ENCODE results near the gene PLA2G2E.
"Not testable (repeated sequence)": the region's sequence is repeated elsewhere in the genome, so short reads cannot be mapped to it uniquely, and the experiment has no call there.

PLA2G2E gene, protein sequence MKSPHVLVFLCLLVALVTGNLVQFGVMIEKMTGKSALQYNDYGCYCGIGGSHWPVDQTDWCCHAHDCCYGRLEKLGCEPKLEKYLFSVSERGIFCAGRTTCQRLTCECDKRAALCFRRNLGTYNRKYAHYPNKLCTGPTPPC

DNA sequence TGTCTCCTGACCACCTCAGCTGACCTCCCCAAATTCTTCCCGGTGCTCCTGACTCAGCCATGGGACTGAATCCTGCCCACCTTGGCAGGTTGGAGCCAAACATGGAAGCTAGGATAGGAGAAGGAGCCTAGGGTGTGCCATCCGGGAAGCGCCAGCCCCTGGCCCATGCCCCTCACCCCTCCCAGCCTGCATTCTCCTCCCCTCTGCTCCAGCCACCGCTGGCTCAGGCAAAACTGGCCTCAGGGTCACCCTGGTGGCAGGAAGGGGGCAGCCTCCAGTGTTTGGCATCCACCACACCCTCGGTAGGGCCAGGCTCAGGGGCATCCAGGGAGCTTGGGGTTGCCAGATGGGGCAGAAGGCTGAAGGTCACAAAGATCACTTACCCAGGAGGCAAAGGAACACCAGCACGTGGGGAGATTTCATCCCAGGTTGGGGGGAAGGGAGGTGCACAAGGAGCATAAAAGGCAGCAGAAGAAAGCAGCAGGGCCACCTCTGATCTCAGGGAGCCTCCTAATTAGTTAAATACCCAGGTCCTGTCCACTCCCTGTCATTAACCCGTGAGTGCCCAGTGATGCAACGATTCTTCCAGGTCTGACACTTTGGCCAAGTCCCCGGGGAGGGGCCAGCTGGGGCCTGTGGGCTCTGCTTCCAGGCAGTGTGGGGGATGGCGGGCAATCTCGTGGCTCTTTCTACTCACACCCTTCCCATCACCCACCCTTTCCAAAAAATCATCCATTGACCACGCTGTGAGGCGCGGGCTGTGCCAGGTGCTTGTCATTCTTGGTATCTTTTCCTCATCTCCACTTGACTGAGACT, at the start of gene PLA2G2E:
Gene PLA2G2E, minus strand, starts transcription at position 481 of the 816 bp plus-strand sequence. Its CDS starts 58 bp downstream, at position 423.
- no peak for DNase-seq

DNA sequence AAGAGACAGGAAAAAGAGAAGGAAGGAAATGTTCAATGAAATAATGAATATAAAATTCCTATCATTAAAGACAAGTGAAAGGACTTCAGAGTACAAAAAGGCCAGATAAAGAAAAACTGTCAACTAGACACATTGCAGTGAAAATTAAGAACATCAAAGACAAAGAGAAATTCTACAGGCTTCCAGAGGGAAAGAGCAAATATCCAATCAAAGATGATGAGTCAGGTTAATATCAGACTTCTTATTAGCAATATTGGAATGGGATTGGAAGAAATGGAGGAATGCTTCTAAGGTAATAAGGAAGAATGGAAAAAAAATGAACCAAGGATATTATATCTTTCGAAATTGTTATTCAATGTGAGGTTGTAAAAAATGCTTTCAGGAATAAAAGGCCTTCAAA, 48.2 kb upstream of the PLA2G2E start:
- DNase-seq, result no peak

DNA sequence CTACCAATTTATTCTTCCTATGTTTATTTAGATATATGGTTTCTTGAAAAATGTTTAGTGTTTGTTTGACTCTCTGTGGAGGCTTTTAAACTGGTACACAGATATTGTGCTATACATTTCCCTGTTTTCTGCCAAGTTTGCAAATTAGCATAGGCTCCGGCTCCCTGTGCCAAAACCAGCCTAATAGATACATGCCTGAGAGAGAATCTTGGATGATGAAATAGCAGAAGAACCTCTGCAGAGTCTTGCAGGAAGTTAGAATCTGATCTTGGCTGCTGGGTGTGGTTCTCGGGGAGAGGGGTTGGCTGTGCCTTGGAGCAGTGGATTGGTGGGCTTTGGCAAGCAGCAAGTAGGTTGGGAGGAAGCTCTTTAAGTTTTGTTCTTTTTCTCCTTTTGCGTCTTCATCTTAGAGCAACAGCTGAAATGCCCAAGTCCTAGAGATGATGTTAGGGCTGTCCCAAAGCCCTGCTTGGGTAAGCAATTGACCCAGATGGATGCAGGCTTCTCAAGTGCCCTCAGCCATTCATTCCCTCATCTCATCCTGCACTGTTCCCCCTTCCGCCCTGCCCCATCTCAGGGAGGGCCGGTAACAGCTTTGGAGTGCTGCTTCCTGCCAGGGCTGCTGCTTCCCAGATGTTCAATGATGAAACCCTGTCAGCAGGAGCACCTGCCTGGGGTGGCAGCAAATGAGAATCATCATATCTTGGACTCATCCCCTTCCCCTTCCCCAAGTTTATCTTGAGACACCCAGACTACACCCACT, 46.7 kb upstream of the PLA2G2E start:
- no peak for DNase-seq

DNA sequence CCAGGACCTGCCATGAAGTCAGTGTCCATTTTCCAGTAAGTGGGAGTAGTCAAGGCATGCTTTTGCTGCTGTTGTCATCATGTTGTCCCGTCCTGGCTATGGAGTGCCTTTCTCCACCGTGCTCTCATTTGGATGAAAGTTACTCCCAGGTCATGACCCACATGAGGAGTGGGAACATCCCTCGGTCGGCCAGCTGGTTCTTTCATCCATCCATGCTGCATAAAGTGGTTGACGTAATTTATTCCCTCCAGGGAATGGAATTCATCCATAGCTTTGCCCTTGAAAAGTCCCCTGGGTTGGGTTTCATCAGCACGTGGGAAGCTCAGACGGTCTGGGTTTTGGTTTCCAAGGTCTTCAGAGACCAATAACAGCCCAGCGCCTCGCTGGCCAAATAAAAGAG, 44.4 kb upstream of the PLA2G2E start:
- no peak for DNase-seq

DNA sequence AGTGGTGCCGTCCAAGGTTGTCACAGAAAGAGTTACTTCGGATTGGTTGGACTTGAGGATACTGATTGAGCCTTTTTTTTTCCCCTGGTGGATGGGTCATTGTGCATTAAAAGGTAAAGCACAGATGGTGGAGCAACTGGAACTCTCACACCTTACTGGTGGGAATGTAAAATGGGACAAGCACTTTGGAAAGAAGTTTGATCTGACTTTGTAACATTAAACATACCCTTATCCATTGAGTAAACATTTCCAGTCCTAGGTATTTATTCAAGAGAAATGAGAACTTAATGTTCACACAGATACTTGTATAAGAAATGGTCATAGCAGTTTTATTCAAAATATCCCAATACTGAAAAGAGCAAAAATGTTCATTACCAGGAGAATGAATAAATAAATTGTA, 41.1 kb upstream of the PLA2G2E start:
- DNase-seq, result no peak

DNA sequence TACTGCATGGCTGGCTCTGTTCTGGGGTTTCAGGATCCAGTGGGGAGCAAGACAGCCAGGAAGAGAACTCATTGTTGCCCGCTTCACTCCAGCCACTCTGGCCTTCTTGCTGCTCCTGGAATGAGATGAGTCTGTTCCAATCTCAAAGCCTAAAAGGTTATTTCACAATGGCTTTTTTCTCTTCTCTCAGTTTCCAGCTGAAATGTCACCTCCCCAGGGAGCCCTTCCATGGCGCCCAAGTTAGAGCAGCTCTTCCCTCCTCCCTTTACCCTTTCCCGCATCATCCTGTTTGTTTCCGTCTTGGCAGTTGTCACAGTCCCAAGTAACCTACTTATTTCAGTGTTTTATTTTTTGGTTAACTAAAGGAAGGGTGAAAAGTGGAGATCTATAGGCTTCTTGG, 40.2 kb upstream of the PLA2G2E start:
- no peak for DNase-seq

DNA sequence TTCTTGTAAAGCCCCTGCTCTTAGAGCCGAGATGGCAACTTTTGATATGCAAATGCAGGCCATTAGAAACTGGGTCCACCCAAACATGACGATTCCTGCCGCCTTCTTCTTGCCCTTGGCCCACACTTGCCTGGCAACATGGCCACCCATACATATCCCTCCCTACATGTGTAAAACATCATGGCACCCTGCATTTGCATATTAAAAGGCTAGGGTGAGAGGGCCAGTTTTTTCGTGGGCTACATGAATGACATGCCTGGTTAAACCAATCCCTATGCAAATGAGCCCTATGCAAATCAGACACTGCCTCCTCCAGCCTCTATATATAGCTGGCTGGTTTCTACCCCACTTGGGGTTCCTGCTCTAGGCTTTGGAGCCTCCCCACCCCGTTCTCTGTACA, 37.2 kb upstream of the PLA2G2E start:
- DNase-seq, result no peak

DNA sequence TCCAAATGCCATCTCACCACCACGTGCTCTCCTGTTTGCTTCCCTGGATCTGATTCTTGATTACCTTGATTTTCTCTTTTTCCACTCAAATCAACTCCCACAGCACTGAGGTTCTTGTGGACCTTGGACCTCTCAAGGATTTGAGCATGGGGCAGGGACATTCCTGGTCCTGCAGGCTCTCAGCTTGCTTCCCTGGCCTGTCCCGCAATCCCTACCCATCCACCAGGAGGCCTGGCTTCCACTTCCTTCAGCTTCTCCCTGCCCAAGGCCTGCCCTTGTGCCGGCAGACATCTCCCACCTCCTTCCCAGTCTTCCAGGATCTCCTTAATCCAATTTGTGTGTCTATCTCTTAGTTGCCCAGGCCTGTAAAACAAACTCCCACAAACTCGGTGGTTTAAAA, 34.4 kb upstream of the PLA2G2E start:
- DNase-seq, result no peak

DNA sequence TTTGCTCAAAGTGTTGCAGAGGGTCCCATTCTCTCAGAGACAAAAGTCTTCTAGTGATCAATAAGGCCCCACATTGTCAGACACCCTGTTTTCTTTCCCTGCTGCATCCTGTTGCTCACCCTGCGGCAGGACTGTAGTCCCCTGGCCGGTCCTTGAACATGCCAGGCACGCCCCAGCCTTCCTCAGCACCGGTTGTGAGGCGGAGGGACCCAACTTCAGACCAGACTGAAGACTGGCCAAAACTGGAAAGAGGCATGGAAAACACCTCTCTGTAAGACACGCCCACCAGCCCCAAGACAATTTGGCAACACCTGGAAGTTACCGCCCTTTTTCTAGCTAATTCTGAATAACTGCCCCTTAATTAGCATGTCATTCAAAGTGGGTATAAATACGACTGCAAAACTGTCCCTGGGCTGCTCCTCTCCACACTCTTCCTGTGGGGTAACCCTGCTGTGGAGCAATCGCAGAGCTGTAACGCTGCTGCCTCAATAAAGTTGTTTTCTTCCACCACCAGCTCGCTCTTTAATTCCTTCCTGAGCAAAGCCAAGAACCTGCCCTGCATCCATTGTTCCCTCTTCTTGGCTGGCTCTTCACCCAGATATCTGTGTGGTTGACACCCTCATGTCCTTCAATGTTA, 32.2 kb upstream of the PLA2G2E start:
- DNase-seq, result no peak

DNA sequence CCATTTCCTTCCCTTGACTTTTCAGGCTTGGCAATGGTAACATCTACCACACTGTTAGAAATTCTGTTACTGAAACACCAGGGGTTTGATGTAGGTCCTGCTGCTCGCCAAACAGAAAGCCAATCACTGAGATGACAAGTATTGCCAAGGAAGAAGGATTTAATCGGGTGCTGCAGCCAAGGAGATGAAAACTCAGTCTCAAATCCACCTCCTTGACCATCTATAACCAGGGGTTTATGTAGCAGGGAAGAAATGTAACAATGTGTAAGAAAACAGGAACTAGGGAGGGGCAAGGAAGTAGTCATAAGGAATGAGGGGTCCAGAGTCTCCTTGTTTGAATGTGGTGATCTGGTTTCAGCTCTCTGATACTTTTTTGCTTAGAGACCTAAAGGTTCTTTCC, 30.6 kb upstream of the PLA2G2E start:
- DNase-seq, result no peak

DNA sequence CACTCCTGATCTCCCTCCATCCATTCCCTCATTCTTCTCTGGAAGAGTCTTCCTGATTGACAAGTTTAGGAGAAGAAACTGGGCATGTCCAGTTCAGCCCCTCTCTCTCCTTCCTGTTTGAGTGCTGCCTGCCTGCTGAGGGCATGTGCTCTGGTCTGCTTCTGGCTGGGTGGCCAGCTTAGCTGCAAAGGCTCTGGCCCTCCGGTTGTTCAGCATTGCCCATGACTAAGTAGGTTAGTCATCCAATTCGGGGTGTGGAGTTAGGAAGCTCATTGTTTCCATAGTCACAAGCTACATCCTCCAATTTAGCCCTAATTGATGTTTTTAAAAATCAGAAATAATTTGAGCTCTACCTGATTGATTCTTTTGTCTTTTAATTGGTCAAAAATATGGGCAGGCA, 25.6 kb upstream of the PLA2G2E start:
- no peak for DNase-seq

DNA sequence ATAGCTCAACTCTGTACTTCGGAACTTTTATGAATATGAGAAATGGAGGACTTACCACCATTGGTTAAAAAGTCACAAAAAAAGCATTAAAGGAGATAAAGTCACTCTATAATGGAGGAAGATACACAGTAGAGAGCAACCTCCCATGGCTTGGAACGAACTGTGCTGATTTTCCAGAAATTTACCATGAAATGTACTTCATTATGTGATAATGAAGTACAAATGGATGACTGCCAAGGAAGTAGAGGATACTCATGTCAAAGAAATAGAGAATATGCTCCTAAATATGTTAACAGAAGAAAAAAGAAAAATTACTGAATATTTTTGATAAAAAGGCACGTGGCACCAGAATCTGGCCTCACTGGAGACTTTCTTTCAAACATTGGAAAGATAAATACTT, 23.6 kb upstream of the PLA2G2E start:
- no peak for DNase-seq

DNA sequence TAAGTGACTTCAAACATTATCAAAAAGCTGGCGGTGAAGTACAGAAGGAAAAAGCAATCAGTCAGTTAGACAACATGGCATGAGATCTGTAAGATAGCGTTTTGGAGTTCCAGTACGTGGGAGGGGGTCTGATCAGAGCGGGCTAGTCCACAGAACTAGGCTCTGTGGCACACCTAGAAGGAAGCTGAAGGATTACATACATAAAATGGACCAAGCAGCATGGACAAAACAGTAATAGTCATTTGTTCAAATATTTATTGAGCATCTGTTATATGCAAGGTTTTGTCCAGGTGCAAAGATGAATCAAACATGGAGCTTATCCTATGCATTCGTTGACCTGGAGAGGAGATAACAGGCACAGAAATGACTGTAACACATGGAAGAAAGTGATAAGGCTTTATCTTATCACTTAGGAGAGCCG, 22.9 kb upstream of the PLA2G2E start:
- DNase-seq, result no peak

DNA sequence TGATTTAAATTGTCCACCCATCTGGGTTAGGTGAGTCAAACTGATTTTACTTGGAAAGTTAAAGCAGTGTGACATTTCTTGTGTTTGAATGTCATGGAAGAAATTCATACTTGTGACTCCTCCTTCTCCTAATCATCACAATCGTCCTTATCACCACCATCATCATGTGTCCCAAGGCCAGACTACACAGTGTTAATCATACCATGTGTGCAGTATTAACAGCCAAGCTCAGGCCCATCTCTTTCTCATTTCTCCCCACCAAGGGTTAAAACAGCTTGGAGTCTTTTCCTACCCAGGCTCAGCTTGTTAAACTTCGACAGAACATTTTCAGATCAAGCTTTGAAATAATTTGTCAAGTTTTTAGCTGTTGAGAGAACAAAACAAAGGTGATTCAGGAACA, 22.5 kb upstream of the PLA2G2E start:
- no peak for DNase-seq

DNA sequence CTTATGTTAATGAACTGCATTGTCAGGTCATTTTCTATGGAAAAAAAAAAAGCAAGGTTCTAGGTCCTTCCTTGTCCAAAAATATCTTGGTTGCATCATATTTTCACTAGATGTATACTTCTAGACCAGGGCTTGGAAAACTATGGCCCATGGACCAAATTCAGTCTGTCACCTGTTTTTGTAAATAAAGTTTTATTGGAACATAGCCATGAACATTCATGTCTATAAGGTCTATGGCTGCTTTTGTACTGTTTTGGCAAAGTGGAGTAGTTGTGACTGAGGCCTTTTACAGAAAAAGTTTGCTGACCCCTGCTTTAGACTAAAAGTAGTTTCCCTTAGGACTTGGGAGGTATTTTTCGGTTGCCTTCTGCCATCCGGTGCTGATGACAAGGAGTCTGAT, 19.2 kb upstream of the PLA2G2E start:
- DNase-seq, result no peak

DNA sequence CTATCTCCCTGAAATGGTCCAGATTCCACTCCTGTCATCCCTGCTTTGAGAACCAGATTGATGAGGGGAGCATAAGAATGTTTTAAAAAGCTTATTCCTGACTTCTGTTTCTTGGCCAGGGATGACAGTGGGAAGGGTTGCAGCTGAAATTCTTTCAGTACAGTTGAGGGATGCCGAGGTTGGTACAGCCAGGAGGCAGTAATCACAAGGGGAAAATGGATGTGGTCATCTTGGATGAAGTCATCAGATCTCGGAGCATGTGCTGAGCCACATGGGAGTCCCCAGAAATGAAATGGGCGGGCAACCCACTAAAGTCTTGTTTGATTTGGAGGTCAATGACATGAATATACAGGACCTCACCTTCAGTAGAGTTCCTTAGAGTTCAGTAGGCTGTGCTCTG, 18.7 kb upstream of the PLA2G2E start:
- no peak for DNase-seq

DNA sequence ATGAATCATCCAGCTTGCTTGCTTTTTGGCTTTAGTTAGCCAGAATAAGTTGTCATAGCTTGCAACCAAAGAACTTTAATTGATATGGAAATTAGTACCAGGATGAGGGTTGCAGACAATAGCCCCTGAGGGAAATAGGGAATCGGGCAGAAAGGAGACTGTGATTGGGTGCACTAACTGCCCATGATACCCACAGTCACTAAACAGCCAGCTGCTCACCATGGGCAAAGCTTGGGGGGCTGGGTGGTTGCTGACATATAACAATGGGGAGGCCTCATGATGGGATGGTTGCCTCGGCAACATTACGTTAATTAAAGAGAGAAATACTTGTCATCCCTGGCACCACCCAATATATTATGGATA, 17.8 kb upstream of the PLA2G2E start:
- no peak for DNase-seq

DNA sequence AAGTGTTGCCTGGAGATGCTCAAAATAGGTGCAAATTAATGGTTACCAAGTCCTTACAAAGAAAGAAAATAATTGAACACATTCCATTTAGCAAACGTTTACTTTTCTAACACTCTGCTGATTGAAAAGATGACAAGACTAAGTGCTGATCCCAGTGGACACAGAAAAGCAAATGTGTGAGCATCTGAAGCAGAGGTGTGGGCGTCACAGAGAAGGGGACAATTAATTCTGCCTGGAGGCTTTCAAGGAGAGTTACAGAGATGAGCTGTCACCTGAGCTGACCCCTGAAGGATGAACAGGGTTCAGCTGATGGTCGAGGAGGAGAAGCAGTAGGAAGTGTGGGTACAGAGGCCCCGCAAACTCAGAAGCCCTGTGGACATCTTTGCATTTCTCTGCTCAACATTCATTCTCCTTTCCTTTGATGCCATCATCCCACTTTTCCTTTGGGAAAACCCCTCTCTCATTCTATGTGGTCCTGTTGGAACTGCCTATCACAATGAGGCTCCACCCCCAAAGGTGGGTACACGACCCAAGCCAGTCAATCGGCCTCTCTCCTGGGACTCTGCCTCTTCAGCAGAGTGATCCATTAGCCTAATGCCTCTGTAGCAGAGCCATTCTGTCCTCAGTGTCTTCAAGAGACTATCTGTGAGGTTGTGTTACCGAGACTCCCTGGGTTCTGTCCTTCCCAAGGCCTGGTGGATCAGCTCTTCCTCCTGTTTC, 17.2 kb upstream of the PLA2G2E start:
- no peak for DNase-seq

DNA sequence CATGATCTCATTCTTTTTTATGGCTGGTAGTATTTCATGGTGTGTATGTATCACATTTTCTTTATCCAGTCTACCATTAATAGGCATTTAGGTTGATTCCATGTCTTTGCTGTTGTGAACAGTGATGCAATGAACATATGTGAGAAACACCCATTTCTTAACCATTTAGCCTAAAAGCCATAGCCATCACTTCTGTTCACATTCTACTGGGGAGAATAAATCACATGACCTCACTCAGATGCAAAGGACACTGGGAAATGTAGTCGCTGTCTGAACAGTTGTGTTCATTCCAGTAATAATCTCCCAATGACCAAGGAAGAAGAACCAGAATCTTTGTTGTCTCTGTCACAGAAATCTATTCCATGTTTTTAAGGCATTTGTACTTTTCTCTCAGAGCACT, 15.1 kb upstream of the PLA2G2E start:
- no peak for DNase-seq

DNA sequence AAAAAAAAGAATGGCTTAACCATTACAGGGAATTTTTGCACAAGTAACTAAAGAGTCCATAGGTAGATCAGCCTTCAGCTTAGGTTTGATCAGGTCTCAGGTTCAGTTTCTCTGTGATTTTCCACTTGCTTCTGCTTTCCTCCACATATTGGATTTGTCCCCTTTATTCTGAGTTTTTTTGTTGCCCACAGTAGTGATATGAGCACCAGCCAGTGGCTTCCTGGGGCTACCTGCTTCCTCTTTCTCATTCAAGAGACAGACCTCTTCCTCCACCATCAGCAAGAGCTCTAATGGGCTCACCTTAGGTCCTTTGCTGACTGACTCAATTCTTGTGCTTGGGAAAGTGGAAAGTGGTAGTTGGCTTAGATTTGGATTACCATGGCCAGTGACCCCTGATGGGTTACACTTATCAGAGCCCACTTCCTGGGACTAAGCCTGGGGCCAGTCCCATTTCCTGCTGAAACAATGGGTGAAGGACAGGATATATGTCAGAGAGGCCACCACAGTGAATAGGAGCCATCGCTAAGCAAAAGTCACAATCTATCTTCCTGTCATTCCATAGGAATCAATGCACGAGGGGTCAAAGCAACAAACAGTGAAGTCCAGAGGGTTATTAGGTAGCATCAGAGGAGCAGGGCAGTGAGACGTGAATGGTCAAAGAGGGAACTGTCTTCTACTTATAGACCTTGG, 12.8 kb upstream of the PLA2G2E start:
- no peak for DNase-seq

DNA sequence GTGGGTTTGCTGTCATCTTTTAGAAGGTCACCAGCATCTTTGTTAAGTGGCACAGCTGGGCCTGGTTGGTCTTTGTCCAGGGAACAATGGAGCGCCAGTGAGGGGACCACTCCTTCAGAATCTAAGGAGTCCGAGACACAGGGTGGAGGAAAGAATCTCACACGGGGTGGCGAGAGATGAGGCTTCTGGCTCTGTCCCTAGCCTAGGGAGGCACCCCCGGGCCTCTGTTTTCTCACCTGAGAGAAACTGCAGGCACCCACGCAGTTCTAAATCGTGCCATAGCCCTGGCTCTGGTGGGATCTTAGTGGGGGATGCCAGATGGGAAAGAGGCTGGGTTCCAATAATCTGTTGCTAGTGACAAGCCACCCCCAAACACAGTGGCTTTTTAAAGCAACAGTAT, 10.9 kb upstream of the PLA2G2E start:
- no peak for DNase-seq

DNA sequence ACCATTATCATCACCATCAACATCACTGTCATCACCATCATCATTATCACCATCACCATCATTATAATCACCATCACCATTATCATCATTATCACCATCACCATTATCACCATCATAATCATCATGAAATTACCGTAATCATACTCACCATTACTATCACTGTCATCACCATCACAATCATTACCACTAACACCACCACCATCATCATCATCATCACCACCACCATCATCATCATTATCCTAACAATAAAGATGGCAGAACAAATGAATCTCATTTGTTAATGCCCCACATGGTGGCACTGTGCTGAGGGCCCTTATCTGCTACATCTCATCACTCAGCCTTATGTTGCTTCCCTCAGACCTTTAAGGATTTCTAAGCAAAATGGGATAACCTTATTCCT, 9.4 kb upstream of the PLA2G2E start:
- DNase-seq, result no peak

DNA sequence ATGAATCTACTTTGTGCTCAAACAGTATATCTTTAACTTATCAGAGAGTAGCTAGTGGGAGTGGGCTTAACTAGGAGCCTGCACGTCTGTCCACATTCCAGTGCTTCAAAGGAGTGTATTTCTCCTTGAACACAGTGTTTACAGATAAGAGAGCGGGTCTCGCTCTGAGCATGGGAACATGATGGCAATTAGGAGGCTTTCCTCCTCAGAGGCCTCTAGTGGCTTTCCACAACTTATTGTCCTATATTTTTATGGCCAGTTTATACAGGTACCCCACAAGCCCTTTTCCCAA, 3.7 kb upstream of the PLA2G2E start:
- DNase-seq, result not testable (repeated sequence)

Measured in activated T-cell treated with anti-CD3 and anti-CD28 coated beads, Interleukin-2, amount 50 U/mL, for 48 hours (primary cell).